NCI-H774 (cell line): ENCODE results near the gene PGAP3.

Experiments used
- DNase-seq: peaks from one replicate; lab custom pipeline; 2025; lab: John Stamatoyannopoulos, UW

The PGAP3 gene

GRCh38 chr17:39636927-39637736 is 50.7 kb downstream of the PGAP3 start, which contains the start of gene STARD3:
TSS of gene STARD3 (plus strand) at chr17:39637144. CDS start at chr17:39653532, 16,388 bp downstream.
- peak; percentile 95 for DNase-seq

GRCh38 chr17:39636587-39636926 is 51.3 kb downstream of the PGAP3 start:
- DNase-seq: no peak

GRCh38 chr17:39635614-39636176 is 52.2 kb downstream of the PGAP3 start:
- DNase-seq: no peak

GRCh38 chr17:39634384-39634871 is 53.4 kb downstream of the PGAP3 start:
- DNase-seq: peak; percentile 41

- no peak for DNase-seq
Observed at GRCh38 chr17:39633570-39634183, 54.2 kb downstream of the PGAP3 start.

GRCh38 chr17:39632153-39632941 is 55.5 kb downstream of the PGAP3 start:
- DNase-seq: no peak

- no peak for DNase-seq
Observed at GRCh38 chr17:39631403-39631802, 56.5 kb downstream of the PGAP3 start.

- no peak for DNase-seq
Observed at GRCh38 chr17:39629898-39630297, 58.0 kb downstream of the PGAP3 start.

- DNase-seq: no peak
Observed at GRCh38 chr17:39629494-39629880, 58.4 kb downstream of the PGAP3 start.

- DNase-seq: peak; percentile 42
Observed at GRCh38 chr17:39628655-39629493, 59.0 kb downstream of the PGAP3 start.

- DNase-seq: no peak
Observed at GRCh38 chr17:39627712-39628516, 59.9 kb downstream of the PGAP3 start.

GRCh38 chr17:39627047-39627711 is 60.7 kb downstream of the PGAP3 start:
- no peak for DNase-seq

GRCh38 chr17:39626171-39627046 is 61.4 kb downstream of the PGAP3 start, which contains the start of gene PPP1R1B:
TSS of gene PPP1R1B (plus strand) at chr17:39626952. CDS start at chr17:39627393, 441 bp downstream.
- DNase-seq: no peak

GRCh38 chr17:39625198-39625785 is 62.6 kb downstream of the PGAP3 start:
- DNase-seq: no peak

GRCh38 chr17:39624313-39624712 is 63.5 kb downstream of the PGAP3 start:
- DNase-seq: no peak

- DNase-seq: peak; percentile 88
Observed at GRCh38 chr17:39623356-39623950, 64.4 kb downstream of the PGAP3 start.

GRCh38 chr17:39622380-39623006 is 65.4 kb downstream of the PGAP3 start:
- peak; percentile 63 for DNase-seq
